Activated CD4-positive, alpha-beta T cell treated with anti-CD3 and anti-CD28 coated beads for 4 hours (primary cell): ENCODE results near the gene SP1.

Experiments
- DNase-seq, 2 donors: peaks; one replicate each; pipeline ENCODE4 v3.0.0-alpha.2; 2020

The SP1 gene

DNA sequence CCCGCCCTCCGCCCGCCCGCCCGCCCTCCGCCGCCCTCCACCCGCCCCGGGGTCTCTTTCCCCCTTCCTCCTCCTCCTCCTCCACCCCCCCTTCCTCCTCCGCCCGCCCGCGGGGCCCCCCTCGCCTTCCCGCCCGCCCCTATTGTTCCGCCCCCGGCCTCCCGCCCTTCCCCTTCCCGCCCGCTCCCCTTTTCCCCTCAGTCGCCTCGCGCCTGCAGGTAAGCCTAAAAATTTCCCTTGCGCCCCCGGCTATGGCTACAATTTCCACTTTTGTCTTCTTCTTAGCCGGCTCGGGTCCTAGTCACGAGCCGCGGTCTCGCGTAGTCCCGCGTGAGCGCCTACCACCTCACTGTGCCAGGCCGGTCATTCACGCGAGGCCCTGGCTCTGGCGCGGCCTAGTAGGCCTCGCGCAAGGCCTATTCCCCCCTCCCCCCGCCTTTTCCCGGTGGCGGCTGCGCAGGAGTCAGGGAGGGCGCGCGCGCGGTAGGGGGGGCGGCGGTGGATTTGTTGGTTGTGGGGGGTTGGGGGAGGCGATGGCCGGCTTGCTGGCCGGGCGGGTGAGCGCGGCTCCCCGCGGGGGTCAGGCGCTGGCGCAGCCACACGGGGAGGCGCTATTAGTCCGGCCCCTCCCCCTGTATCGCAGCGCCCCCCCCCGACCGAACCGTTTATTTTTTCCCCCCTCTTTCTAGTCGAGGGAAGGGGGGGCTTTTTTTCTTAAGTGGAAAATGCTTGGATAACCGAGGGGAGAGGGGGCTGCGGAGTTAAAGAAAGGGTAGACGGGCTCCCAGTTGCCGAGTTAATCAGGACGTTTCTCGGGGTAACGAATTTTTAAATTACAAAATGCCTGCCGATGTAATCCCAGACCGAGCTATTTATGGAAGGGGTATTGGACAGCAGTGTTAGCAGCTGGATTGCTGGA is 72.4 kb downstream of the SP1 start:
- DNase-seq = peak; percentile 76 to 82

DNA sequence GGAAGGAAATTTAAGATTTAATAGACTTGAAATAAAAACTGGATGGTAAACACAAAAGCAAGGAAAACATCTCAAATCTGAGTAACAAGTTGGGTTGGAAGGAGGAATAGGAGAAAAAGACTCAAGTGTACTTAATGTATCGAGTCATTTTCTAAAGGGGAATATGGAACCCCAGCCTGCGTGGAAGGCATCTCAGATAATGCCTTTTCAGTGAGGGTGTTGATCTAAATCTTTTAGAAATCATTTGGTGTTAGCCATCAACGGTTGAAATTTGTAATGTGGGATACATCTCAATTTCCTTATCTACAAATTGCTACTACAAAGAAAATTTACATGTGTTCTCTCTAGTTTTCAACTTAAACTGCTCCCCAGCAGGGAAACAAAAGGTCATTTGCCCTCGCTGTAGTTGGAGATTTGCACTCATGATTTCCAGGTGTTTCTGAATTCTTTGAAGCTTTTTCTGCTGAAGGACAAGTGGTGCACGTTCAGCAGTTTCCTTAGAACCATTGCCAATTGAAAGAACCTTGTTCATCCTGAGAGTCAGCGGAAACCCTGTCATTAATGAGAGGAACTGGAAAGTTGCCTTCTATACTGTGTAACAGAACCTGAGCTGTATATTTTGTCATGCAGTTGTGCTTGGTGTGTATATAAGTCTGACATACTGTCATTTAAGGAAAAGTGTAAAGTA is 74.1 kb downstream of the SP1 start:
- DNase-seq = no peak

DNA sequence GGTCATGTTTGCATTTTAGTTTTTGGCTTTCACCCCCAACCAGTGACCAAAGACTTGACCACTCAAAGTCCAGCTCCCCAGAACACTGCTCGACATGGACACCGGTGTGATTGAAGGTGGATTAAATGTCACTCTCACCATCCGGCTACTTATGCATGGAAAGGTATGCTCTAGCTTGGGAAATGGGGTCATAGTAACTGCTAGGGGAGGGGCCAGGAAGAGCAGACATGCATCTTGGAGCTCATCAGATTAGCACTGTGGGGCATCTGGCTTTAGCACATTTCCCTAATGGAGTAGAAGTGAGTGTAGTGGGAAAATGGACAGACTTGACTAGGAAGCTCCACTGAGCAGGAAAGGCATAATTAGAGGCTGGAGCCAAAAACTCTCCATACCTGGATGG is 74.7 kb downstream of the SP1 start:
- no peak for DNase-seq

DNA sequence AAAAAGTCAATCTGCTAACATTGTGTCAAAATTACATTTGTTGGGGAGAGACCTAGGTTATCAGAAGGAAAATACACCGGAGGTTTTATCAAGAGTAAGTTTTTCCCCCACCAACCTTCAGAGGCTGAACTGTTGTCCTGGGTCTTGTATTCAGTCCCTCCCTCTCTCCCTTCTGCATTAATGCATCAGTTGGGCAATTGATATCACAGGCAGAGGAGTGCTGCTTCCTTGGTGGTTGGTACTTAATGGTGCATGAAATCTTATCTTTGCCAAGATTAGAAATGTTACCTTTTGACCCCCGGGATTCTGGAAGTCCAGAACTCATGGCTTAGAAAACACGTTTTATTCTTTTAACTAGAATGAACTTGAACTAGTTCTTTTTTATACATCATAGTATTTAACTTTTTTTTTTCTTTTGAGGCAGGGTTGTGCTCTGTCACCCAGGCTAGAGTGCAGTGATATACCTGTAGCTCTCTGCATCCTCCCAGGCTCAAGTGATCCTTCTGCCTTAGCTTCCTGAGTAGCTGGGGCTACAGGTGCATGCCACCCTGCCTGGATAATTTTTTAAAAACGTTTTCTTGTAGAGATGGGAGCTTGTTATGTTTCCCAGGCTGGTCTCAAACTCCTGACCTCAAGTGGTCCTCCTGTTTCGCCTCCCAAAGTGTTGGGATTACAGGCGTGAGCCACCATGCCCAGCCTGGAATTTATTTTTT is 76.8 kb downstream of the SP1 start:
- no peak for DNase-seq

GRCh38 chr12:53459097-53459496 is 79.1 kb downstream of the SP1 start:
- DNase-seq = no peak

DNA sequence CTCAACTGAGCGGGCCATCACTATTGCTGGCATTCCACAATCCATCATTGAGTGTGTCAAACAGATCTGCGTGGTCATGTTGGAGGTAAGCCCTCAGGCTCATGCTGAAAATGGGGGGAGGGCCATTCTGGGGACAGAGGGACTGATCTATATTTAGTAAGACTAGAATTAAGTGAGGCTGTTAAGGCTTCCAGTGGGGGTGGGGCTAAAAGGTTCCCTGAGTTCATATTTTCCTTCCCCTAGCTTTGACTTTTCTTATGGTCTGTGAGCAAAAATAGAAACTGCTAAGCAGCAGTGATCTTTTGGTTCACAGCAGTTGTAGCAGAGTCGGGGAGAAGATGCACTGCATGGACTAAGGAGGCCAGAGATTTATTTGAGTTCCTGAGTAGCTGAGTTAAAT is 81.1 kb downstream of the SP1 start:
- DNase-seq = no peak

DNA sequence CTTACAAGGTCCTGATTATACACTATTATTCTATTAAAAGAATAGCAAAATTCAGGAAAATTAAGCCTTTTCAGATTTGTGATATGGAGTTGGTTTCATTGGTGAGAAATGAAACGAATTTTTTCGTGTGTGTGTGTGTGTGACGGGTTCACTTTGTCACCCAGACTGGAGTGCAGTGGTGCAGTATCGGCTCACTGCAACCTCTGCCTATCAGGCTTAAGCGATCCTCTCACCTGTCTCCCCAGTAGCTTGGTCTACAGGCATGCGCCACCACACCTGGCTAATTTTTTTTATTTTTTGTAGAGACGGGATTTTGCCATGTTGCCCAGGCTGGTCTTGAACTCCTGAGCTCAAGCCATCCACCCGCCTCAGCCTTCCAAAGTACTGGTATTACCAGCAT is 81.6 kb downstream of the SP1 start:
- no peak for DNase-seq

DNA sequence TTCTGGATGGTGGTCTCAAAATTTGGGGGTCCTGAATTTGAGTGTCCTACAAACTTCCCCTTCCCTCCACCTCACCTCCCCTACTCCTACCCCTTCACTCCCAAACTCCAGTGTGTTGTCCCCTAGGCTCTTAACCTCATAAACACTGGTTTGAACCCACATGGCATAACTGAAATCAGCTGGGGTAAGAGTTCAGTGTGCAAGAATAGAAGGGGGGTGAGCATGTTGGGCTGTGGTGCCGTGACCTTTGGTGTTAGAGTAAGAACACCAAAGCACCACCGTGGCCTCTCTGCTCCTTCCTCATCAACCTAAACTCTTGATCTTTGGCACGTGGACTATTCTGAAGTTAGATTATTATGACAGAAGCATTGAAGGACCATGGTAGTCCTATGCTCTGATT is 83.0 kb downstream of the SP1 start:
- DNase-seq = no peak

DNA sequence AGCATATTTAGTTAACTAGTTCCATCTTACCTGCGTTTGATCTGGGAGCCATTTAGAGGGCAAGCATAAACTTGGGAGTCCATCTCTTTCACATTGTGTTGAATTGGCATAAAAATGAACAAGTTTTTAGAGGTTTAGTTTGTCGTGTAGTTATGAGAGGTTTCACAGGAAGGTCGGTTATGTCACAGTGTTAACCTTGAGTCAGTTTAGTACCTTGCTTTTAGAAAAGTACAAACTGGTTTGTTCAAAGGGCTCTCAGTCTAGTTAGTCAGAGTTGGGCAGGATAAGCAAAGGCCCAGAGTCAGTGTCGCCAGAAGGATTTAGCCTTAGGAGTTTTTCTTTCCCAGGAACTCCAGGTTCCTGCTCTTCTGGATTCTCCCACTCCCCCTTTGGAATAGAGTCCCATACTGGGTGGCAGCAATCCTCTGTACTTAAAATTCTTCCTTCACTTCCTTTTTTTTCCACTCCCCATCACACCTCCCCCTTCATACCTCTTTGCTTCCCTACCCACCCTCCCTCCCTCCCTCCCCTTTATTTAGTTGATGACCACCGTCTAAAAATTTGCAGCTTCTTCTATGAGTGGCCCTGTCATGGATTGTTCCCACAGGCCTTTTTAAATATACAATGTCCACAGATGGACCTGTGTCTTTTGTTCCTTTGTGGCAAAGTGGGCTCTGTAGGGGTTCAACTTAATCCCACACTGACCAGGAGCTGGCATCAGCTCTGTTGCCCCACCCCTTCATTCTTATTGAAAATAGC is 84.0 kb downstream of the SP1 start:
- no peak for DNase-seq

DNA sequence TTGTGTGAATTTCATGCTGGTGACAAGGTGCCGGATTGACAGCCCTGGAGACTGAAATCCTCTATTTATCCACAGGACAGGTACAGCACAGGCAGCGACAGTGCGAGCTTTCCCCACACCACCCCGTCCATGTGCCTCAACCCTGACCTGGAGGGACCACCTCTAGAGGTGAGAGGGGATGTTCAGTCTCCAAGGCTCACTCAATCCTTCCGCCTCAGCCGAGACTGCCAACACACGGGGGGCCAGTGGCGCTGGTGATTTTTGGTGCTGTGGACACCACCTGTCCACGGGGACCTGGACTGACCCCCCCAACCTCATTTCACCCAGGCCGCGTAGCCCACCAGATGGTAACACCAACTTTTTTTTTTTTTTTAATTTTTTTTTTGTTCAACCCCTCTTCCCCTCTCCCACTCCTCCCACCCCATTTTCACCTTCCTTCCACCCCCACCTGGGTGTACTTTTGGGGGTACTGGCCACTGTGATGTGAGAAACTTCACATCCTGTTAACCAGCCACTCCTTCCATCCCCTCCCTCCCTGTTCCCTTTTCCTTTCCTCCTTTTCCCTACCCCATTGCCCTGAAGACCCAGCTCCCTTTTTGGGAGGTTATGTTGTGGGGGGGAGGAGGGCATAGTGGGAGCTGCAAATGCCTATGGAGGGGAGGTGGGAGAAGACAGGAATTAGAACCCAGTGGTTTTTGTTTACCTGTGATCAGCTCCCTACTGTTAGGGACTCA is 84.9 kb downstream of the SP1 start:
- no peak for DNase-seq

DNA sequence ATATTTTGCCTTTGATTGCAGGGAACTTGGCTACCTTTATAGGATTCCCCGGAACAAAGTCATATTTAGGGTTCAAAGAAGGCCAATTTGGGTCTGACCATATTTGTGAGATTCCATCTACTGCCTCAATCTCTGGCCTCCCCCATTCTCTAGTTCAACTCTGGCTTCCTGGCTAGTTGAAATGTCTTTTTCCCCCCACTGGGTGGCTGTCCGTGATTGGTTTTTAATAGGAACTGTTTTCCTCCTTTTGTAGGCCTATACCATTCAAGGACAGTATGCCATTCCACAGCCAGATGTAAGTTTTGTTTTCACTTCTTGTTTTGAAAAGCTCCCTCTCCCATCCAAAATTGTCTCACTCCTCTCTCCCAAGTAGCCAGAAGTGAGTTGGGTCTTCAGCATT is 85.7 kb downstream of the SP1 start:
- DNase-seq = no peak
